HepG2 (cell line): ENCODE results near the gene GPC6.

ENCODE experiments used
- GTF2F1 ChIP-seq: fragments of 150-350 bp; IDR thresholded peaks from 2 replicates; pipeline ENCODE4 v1.6.1; 2014; ENCODE audit warnings: low read length
- HDAC2 ChIP-seq: sonication (generic); formaldehyde crosslinking; IDR thresholded peaks from 2 replicates; pipeline ENCODE4 v1.4.0; 2020; ENCODE audit warnings: missing genetic modification reagents
- KDM4B ChIP-seq: sonication (generic); formaldehyde crosslinking; IDR thresholded peaks from 2 replicates; pipeline ENCODE4 v1.4.0; 2020; ENCODE audit warnings: missing genetic modification reagents
- NAIF1 ChIP-seq: sonication (generic); formaldehyde crosslinking; IDR thresholded peaks from 2 replicates; pipeline ENCODE4 v1.5.0; 2020; ENCODE audit warnings: mild to moderate bottlenecking, missing genetic modification reagents, borderline replicate concordance
- SMAD1 ChIP-seq: sonication (generic); formaldehyde crosslinking; IDR thresholded peaks from 2 replicates; pipeline ENCODE4 v1.4.0; 2020; ENCODE audit warnings: missing genetic modification reagents, low read depth, mild to moderate bottlenecking, borderline replicate concordance
- TF ChIP-seq, protein P1 (sequence below), 2 experiments: sonication (generic) in 1 of 2; formaldehyde crosslinking in 1 of 2; IDR thresholded peaks; 2 replicates each; pipeline versions ENCODE4 v1.5.1 to v1.6.1; 2011 to 2020; ENCODE audit warnings: borderline replicate concordance in 1 of 2, low read depth in 1 of 2, low read length in 1 of 2, mild to moderate bottlenecking in 1 of 2, missing genetic modification reagents in 1 of 2, moderate library complexity in 1 of 2

DNA sequence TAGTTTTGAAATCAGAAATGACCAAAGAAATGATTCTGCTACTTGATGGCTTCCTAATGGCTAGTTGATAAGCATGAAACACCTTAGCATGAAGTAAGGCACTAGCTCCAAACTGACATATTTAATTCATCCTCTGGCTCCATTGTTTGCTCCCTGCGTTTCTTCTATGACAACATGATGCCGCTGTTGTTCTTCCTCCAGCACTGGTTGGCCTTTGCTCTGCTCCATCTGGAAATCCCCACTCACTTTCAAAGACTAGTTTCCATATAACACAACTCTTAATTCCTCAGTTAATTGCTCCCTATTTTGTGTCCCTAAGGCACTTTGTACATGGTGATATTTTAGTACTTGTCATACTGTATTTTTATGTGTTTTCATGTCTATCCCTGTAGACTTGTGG lies 151.6 kb downstream of the GPC6 start:
- no peak for TF ChIP-seq NAIF1 (CRISPR knock-in tag)
- no peak for TF ChIP-seq KDM4B (CRISPR knock-in tag)
- TF ChIP-seq GTF2F1, result no peak
- TF ChIP-seq HDAC2 (CRISPR knock-in tag), result no peak
- no peak for TF ChIP-seq SMAD1 (CRISPR knock-in tag)
- TF ChIP-seq, protein P1, sequence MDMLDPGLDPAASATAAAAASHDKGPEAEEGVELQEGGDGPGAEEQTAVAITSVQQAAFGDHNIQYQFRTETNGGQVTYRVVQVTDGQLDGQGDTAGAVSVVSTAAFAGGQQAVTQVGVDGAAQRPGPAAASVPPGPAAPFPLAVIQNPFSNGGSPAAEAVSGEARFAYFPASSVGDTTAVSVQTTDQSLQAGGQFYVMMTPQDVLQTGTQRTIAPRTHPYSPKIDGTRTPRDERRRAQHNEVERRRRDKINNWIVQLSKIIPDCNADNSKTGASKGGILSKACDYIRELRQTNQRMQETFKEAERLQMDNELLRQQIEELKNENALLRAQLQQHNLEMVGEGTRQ (IDR thresholded peaks at IDR 0.05; ENCODE audit: low read depth, low read length), result no peak
- TF ChIP-seq, protein P1 (CRISPR knock-in tag; IDR thresholded peaks at IDR 0.05; ENCODE audit: borderline replicate concordance), result no peak
